Cerebellar cortex (tissue), 1 donor: ENCODE data around the gene TRIM56.
"Not testable (repeated sequence)": the region's sequence is repeated elsewhere in the genome, so short reads cannot be mapped to it uniquely, and the experiment has no call there.

Experiments
- DNase-seq: peaks from one replicate; pipeline ENCODE4 v3.0.0-alpha.2; 2015; ENCODE audit warnings: low spot score

TRIM56 gene

DNA sequence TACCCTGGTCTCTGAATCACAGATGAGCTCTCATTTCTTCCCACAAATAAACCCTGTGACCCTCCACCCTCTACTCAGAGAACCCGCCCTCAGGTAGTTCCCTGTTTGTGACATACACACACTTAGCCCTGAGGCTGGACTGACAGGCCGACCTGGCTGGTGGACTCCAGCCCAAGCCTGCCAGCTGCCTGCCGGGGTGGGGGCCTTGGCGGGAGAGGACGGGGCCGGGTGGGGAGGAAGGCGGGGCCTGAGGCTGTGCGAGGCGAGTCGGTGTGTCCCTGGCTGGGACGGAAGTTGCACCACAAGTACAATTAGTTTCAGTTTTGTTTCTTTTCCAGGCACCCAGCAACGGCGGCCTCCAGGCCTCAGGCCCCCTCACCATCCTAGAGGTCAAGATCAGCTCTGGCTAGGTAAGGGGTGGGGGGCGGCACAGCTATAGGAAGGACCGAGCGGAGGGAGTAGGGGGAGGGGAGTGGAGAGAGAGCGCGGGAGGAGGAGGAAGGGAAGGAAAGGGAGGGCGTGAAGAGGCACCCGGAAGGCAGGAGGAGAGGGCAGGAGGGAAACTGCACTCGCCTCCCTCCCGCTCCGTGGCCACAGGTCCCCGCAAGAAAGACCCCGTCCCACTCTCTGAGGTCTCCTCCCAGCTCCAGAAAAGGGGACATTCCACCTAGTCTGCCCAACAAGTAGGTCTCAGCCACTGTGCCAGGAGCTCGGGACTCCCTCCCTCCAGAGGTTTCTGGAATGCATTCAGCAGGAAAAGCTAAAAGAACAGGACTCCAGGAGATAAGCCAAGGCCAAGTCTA, at the start of gene TRIM56:
Gene TRIM56 (plus strand): TSS at position 320 of the 803 bp plus-strand sequence. CDS start 1,832 bp downstream, outside the sequence.
- peak; percentile 38 for DNase-seq

- no peak for DNase-seq
Measured at GRCh38 chr7:101035941-101036340, 49.3 kb upstream of the TRIM56 start.

DNA sequence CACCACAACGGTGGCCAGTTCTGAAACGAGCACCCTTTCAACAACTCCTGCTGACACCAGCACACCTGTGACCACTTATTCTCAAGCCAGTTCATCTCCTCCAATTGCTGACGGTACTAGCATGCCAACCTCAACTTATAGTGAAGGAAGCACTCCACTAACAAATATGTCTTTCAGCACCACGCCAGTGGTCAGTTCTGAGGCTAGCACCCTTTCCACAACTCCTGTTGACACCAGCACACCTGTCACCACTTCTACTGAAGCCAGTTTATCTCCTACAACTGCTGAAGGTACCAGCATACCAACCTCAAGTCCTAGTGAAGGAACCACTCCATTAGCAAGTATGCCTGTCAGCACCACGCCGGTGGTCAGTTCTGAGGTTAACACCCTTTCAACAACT, 44.0 kb upstream of the TRIM56 start:
- not testable (repeated sequence) for DNase-seq

GRCh38 chr7:101058355-101058754, 26.9 kb upstream of the TRIM56 start:
- DNase-seq = peak; percentile 18

DNA sequence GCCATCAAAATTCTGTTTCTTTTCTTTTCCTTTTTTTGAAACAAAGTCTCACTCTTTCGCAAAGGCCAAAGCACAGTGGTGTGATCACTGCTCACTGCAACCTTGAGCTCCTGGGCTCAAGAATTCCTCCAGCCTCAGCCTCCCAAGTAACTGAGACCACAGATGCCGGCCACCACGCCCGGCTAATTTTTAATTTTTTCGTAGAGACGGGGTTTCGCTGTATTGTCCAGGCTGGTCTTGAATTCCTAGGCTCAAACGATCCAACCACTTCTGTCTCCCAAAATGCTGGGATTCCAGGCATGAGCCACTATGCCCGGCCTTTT, 25.7 kb upstream of the TRIM56 start:
- no peak for DNase-seq

DNA sequence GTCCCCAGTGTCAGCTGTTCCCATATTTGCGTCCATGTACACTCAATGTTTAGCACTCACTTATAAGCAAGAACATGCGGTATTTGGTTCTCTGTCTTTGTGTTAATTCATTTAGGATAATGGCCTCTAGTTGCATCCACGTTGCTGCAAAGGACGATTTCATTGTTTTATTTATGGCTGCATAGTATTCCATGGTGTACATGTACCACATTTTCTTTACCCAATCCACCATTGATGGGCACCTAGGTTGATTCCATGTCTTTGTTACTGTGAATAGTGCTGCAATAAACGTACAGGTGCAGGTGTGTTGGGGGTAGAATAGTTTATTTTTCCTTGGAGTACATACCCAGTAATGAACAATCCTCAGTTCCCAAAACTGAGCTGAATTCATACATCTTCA, 24.3 kb upstream of the TRIM56 start:
- no peak for DNase-seq

GRCh38 chr7:101064176-101064550, 21.1 kb upstream of the TRIM56 start:
- not testable (repeated sequence) for DNase-seq

- DNase-seq = not testable (repeated sequence)
Measured at GRCh38 chr7:101065162-101065561, 20.1 kb upstream of the TRIM56 start.

- DNase-seq = no peak
Measured at GRCh38 chr7:101066141-101066832, 19.0 kb upstream of the TRIM56 start.

- no peak for DNase-seq
Measured at GRCh38 chr7:101066833-101067177, 18.5 kb upstream of the TRIM56 start.

DNA sequence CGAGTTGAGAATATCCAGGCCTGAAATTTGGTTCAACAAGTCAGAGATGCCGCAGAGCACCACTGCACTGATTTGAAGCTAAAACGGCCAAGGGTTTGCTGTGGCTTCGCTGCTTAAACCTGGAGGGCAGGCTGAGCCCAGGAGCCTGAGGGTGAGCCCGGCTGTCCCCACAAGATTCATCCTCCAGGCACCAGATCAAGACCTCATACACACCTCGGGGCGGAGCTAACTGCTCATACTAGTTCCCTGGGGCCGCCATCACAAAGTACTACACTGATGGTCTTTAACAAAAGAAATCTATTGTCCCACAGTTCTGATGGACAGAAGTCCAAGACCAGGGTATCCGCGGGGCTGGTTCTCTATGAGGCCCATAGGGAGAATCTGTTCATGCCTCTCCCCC, 16.9 kb upstream of the TRIM56 start:
- no peak for DNase-seq

DNA sequence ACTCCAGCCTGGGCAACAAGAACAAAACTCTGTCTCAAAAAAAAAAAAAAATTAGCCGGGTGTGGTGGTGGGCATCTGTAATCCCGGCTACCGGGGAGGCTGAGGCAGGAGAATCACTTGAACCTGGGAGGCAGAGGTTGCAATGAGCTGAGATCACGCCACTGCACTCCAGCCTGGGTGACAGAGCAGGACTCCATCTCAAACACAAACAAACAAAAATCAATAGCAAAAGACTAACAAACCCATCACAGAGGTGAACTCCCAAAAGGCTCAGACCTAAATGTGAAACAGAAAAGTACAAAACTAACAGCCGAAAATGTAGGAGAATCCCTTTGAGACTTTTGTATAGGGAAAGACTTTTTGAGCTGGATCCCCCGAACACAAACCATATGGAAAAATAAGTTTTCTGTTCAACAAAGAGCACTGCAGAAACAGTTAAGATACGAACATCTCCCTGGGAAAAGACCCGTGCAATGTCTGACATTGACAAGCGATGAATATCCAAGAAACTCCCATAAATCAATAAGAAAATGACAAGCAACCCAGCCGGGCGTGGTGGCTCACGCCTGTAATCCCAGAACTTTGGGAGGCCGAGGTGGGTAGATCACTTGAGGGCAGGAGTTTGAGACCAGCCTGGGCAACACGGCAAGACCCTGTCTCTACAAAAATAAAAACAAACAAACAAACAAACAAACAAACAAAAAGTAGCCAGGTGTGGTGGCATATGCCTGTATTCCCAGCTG, 13.7 kb upstream of the TRIM56 start:
- DNase-seq = not testable (repeated sequence)

DNA sequence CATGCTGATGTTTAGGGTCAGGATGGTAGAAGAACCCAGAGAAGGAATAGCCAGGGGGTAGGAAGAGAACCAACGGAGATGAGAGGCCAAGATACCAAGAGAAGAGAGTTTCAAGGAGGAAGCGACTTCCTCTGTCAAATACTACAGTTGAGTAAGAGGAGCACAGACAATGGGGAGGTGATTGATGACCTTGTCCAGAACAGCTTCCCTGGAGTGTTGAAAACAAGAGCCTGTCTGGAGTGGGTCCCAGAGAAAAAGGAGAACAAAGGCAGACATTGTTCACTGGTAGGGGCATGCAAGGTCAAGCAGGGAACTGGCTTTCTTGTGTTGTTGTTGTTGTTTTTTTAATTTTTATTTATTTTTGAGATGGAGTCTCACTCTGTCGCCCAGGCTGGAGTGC, 9.6 kb upstream of the TRIM56 start:
- no peak for DNase-seq

DNA sequence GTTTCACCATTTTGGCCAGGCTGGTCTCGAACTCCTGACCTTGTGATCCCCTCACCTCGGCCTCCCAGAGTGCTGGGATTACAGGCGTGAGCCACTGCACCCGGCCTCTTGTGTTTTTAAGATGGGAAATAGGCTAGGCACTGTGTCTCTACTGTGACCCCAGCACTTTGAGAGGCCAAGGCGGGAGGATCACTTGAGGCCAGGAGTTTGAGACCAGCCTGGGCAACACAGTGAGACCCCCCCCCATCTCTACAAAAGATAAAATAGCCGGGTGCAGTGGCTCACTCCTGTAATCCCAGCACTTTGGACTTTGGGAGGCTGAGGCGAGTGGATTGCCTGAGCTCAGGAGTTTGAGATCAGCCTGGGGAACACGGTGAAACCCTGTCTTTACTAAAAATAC, 9.1 kb upstream of the TRIM56 start:
- DNase-seq = not testable (repeated sequence)

DNA sequence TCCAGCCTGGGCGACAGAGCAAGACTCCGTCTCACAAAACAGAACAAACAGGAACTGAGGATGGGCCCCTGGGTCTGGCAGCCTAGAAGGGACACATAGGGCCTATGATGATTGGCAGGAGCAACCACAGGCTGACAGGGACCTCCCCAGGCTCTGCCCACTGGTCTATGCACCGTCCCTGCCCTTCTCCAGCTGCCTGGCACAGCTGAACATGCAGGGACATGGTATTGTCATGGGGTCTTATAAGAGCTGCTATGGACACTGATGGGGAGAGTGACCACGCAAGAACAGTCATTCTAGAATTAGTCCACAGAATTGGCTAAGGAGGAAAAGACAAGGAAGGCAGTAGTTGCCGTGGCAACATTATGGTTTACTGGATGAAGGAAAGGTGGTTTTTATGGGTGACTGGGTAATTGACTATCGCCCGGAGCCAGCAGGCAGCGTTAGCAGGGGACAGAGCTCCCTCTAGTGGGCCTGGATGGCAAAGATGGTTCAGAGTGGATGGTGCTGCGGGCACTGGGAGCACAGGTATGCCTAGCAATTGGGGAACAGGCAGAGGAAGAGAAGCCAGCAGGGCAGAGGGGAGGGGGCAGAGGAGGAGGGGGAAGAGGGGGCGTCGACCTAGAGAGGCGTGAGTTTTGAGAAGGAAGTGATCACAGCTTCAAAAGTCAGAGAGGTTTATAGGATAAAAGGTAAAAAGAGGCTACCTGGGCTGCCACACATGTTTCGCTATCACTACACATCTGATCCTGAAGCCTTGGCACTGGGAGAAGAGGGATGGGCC, 7.8 kb upstream of the TRIM56 start:
- DNase-seq = peak; percentile 80

DNA sequence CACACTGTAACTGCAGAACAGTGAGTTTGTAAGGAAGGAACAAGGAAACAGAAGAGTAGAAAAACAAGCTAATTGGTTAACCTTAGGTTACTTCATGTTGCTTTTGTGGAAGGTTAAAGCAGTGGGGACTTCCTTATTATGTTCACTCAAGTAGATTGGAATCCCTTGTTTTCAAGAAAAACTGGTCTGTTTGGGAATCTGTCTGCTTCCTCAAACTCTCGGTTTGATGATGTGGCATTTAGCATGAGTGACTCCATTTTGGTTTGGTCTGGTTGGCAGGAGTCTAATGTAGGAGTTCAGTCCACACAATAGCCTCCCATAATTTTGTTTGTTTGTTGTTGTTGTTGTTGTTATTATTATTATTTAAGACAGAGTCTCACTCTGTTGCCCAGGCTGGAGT, 3.8 kb upstream of the TRIM56 start:
- DNase-seq = no peak

GRCh38 chr7:101084865-101085161, 468 bp upstream of the TRIM56 start:
- DNase-seq = no peak

DNA sequence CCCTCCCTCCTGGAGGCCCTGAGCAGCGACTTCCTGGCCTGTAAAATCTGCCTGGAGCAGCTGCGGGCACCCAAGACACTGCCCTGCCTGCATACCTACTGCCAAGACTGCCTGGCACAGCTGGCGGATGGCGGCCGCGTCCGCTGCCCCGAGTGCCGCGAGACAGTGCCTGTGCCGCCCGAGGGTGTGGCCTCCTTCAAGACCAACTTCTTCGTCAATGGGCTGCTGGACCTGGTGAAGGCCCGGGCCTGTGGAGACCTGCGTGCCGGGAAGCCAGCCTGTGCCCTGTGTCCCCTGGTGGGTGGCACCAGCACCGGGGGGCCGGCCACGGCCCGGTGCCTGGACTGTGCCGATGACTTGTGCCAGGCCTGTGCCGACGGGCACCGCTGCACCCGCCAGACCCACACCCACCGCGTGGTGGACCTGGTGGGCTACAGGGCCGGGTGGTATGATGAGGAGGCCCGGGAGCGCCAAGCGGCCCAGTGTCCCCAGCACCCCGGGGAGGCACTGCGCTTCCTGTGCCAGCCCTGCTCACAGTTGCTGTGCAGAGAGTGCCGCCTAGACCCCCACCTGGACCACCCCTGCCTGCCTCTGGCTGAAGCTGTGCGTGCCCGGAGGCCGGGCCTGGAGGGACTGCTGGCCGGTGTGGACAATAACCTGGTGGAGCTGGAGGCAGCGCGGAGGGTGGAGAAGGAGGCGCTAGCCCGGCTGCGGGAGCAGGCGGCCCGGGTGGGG, 2.2 kb downstream of the TRIM56 start:
- DNase-seq = no peak

GRCh38 chr7:101088069-101088425, 2.8 kb downstream of the TRIM56 start:
- no peak for DNase-seq

DNA sequence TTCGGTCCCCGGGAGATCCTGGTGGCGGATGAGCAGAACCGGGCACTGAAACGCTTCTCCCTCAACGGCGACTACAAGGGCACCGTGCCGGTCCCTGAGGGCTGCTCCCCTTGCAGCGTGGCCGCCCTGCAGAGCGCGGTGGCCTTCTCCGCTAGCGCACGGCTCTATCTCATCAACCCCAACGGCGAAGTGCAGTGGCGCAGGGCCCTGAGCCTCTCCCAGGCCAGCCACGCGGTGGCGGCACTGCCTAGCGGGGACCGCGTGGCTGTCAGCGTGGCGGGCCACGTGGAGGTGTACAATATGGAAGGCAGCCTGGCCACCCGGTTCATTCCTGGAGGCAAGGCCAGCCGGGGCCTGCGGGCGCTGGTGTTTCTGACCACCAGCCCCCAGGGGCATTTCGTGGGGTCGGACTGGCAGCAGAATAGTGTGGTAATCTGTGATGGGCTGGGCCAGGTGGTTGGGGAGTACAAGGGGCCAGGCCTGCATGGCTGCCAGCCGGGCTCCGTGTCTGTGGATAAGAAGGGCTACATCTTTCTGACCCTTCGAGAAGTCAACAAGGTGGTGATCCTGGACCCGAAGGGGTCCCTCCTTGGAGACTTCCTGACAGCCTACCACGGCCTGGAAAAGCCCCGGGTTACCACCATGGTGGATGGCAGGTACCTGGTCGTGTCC, 3.7 kb downstream of the TRIM56 start:
- DNase-seq = no peak

DNA sequence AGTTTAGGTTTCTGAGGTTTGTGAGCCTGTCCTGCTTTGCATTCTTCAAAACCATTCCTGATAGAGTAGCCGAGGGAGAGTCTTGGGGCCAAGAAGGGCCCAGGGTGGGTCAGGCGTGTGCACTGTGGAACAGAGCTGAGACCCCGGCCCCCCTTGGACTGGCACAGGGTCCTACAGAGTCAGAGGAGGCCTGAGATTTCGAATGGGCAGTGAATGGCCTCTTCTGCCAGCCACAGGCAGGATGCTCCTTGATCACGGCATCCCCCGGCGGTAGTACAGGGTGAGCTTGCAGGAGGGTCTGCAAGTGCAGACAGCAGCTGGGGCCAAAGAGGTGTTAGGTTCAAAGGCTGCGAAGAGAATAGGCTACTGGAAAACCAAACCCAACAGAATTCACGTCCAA, 4.6 kb downstream of the TRIM56 start:
- DNase-seq = no peak
